Fibroblast of villous mesenchyme (primary cell): ENCODE data around the gene RAB4A. TPM values are rescaled to one million over a fixed set of nuclear protein-coding genes. Genes with fewer than 3 reads are reported as not detected.

ENCODE experiments used
- DNase-seq: peaks from one replicate; pipeline ENCODE4 v3.0.0-alpha.2; 2010; ENCODE audit warnings: low read depth
- H3K4me3 ChIP-seq: 2 replicates; pipeline ENCODE4 v1.5.1; 2011; ENCODE audit warnings: low read depth, mild to moderate bottlenecking, low read length
- total RNA-seq: library from RNA; depleted of rRNA; stranded (reverse); fragments of >200 nt; gene quantifications from 2 replicates; pipeline ENCODE4 v1.2.3, GENCODE V29; 2012
- TF ChIP-seq, protein P1 (sequence below): IDR thresholded peaks from 2 replicates; pipeline ENCODE4 v1.5.1; 2012; ENCODE audit warnings: low read depth, mild to moderate bottlenecking, low read length; ENCODE audit not compliant: insufficient read depth

RAB4A gene
- total RNA-seq, 1 donor: 18.6 TPM

GRCh38 chr1:229328598-229329362, 57.9 kb downstream of the RAB4A start:
- DNase-seq: no peak
- H3K4me3 ChIP-seq: no peak overlapping the region

DNA sequence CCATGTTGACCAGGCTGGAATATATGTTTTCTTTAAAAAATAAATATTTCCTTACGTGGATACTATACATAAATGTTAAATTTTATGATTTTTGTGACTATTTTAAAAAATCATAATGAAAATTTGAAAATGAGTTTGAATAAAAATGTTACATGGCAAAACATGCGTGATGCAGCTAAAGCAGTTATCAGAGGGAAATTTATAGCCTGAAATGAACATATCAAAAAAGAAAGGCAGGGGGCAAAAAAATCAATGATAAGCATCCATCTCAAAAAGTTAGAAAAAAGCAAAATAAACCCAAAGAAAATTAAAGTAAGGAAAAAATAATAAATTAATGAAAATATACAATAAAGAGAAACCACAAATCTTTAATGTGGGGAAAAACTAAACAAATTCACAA, 63.4 kb downstream of the RAB4A start:
- no peak overlapping the region for H3K4me3 ChIP-seq
- TF ChIP-seq, protein P1, sequence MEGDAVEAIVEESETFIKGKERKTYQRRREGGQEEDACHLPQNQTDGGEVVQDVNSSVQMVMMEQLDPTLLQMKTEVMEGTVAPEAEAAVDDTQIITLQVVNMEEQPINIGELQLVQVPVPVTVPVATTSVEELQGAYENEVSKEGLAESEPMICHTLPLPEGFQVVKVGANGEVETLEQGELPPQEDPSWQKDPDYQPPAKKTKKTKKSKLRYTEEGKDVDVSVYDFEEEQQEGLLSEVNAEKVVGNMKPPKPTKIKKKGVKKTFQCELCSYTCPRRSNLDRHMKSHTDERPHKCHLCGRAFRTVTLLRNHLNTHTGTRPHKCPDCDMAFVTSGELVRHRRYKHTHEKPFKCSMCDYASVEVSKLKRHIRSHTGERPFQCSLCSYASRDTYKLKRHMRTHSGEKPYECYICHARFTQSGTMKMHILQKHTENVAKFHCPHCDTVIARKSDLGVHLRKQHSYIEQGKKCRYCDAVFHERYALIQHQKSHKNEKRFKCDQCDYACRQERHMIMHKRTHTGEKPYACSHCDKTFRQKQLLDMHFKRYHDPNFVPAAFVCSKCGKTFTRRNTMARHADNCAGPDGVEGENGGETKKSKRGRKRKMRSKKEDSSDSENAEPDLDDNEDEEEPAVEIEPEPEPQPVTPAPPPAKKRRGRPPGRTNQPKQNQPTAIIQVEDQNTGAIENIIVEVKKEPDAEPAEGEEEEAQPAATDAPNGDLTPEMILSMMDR: no peak
- DNase-seq: no peak

More at GRCh38 chr1:229328598-229329362, 57.9 kb downstream of the RAB4A start:
- TF ChIP-seq, protein P1: no peak

- no peak for DNase-seq
- H3K4me3 ChIP-seq: no peak overlapping the region
- TF ChIP-seq, protein P1: no peak
These were observed 63.8 kb downstream of the RAB4A start for GRCh38 chr1:229334716-229335115.

- TF ChIP-seq, protein P1: no peak
- no peak for DNase-seq
- H3K4me3 ChIP-seq: no peak overlapping the region
These were observed 65.4 kb downstream of the RAB4A start for GRCh38 chr1:229336345-229336744.

- TF ChIP-seq, protein P1: no peak
- no peak overlapping the region for H3K4me3 ChIP-seq
- no peak for DNase-seq
These were observed 68.2 kb downstream of the RAB4A start for GRCh38 chr1:229339086-229339485.

DNA sequence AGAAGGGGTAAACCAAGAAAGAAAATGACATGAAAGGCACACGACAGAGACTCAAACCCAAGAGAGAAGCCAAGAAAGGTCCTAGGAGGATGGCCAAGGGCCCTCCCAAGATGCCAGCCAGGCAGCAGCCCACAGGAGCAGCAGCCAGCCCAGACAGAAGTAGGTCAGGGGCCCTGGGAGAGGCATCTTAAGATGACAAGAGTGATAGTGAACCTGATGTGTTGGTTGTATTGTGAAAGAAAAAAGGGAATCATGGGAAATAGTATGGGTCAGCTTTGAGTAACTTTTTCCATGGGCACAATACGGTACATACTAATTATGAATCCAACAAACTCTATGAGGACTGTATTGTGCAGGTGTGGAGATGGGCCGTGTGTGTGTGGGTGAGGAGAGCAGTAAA, 68.6 kb downstream of the RAB4A start:
- DNase-seq: no peak
- H3K4me3 ChIP-seq: no peak overlapping the region
- TF ChIP-seq, protein P1: no peak

GRCh38 chr1:229340496-229340895, 69.6 kb downstream of the RAB4A start:
- TF ChIP-seq, protein P1: no peak
- DNase-seq: no peak
- no peak overlapping the region for H3K4me3 ChIP-seq
